Stimulated activated naive B cell treated with anti-CD40 and anti-IgM and Interleukin-4, amounts not matched to agents 10 μg/mL and 1 μg/mL and 100 μg/mL, for 72 hours (primary cell): ENCODE measurements around the gene RHOBTB1.
"Not testable (repeated sequence)": the region's sequence is repeated elsewhere in the genome, so short reads cannot be mapped to it uniquely, and the experiment has no call there.

Source experiments
- ATAC-seq, 2 donors: fragments of 150-1000 bp; cut with Tn5 transposase; replicated peaks; 2 replicates each; pipeline ENCODE4 v1.10.0; 2021; ENCODE audit warnings: moderate library complexity in 1 of 2
- DNase-seq: peaks from one replicate; pipeline ENCODE4 v3.0.0; 2021
- H3K27ac Mint-ChIP-seq: one replicate; pipeline ENCODE4 v1.8.0; 2022; ENCODE audit warnings: mild to moderate bottlenecking, mixed read lengths
- H3K27me3 Mint-ChIP-seq, 2 donors: one replicate each; pipeline ENCODE4 v1.8.0; 2022; ENCODE audit warnings: mixed read lengths in 2 of 2
- H3K36me3 Mint-ChIP-seq, 2 donors: one replicate each; pipeline ENCODE4 v1.8.0; 2022; ENCODE audit warnings: mixed read lengths in 2 of 2, mild to moderate bottlenecking in 1 of 2
- H3K4me1 Mint-ChIP-seq, 2 donors: one replicate each; pipeline ENCODE4 v1.8.0; 2022; ENCODE audit warnings: mixed read lengths in 2 of 2, mild to moderate bottlenecking in 1 of 2
- H3K4me3 Mint-ChIP-seq, 2 donors: one replicate each; pipeline ENCODE4 v1.8.0; 2022; ENCODE audit warnings: mild to moderate bottlenecking in 2 of 2, mixed read lengths in 2 of 2, moderate library complexity in 1 of 2
- H3K9me3 Mint-ChIP-seq, 2 donors: one replicate each; pipeline ENCODE4 v1.8.0; 2022; ENCODE audit warnings: mixed read lengths in 2 of 2, mild to moderate bottlenecking in 1 of 2

The RHOBTB1 gene

GRCh38 chr10:60841227-60841626 lies 102.8 kb downstream of the RHOBTB1 start:
- H3K27ac Mint-ChIP-seq, H3K9me3 Mint-ChIP-seq, H3K4me1 Mint-ChIP-seq, H3K27me3 Mint-ChIP-seq, ATAC-seq, DNase-seq, H3K36me3 Mint-ChIP-seq, H3K4me3 Mint-ChIP-seq: not testable (repeated sequence)

DNA sequence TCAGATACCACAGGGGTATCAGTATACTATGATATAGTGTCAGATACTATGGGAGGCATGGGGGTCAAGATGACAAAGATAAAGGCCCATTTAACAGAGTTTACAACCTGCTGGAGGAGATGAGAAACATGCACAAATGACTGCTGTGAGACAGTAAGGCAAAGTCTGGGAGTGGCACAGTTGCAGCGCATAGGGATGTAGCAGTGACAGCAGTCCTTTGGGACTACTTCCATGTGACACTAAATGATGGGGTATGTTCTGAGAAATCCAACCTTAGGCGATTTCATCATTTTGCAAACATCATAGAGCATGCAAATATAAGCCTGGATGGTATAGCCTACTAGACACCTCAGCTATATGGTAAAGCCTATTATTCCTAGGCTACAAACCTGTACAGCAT lies 108.9 kb downstream of the RHOBTB1 start:
- Mint-ChIP-seq H3K9me3 (no peaks in the 10 kb centered on the region), H3K27me3 (no peaks in the 10 kb centered on the region), H3K4me3 (no peak overlapping the region), H3K36me3 (no peaks in the 10 kb centered on the region), H3K27ac (no peak overlapping the region), H3K4me1 (no peaks in the 10 kb centered on the region)
- no peak for DNase-seq
- ATAC-seq: no peak

DNA sequence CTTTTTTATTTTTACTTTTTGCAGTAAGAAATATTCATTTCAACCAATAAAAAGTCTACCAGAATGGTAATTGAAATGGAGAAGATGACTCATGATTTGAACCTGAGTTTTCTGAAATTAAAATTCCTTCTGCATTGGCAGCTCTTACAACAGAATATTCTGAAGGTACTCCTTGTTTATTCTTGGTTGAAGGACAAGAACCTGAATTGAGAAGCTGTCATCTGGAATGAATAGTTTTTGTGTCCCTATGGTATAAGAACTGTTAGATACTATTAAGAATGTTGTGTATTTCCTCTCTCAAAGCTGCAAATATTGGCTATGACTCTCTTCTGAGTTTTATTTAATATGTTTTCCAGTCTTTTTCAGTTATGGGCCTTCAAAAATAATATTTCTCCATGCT lies 109.6 kb downstream of the RHOBTB1 start:
- ATAC-seq (no peak), DNase-seq (no peak)
- H3K27ac Mint-ChIP-seq: no peak overlapping the region
- H3K4me1 Mint-ChIP-seq: no peaks in the 10 kb centered on the region
- no peaks in the 10 kb centered on the region for H3K27me3 Mint-ChIP-seq
- H3K9me3 Mint-ChIP-seq: no peaks in the 10 kb centered on the region
- no peaks in the 10 kb centered on the region for H3K36me3 Mint-ChIP-seq
- H3K4me3 Mint-ChIP-seq: no peak overlapping the region

DNA sequence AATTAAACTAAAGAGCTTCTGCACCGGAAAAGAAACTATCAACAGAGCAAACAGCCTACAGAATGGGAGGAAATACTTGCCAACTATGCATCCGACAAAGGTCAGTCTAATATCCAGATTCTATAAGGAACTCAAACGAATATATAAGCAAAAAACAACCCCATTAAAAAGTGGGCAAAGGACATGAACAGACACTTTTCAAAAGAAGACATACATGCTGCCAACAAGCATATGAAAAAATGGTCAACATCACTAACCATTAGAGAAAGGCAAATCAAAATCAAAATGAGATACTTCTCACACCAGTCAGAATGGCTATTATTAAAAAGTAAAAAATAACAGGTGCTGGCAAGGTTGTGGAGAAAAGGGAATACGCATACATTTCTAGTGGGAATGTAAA lies 111.8 kb downstream of the RHOBTB1 start:
- DNase-seq, H3K9me3 Mint-ChIP-seq, H3K27me3 Mint-ChIP-seq, H3K27ac Mint-ChIP-seq, H3K4me1 Mint-ChIP-seq, H3K4me3 Mint-ChIP-seq, ATAC-seq, H3K36me3 Mint-ChIP-seq: not testable (repeated sequence)

DNA sequence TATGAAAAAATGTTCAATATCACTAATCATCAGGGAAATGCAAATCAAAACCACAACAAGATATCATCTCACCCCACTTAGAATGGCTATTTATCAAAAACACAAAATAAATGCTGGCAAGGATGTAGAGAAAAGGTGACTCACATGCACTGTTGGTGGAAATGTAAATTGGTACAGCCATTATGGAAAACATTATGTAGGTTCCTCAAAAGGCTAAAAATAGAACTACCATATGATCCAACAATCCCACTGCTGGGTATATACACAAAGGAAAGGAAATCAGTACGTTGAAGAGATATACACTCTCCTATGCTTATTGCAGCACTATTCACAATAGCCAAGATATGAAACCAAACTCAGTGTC lies 115.5 kb downstream of the RHOBTB1 start:
- no peaks in the 10 kb centered on the region for H3K4me1 Mint-ChIP-seq
- ATAC-seq: no peak
- H3K27me3 Mint-ChIP-seq: peaks cover 0 to 5% of the 10 kb centered on the region in 2 donors
- no peak overlapping the region for H3K4me3 Mint-ChIP-seq
- no peaks in the 10 kb centered on the region for H3K36me3 Mint-ChIP-seq
- no peak for DNase-seq
- H3K27ac Mint-ChIP-seq: no peak overlapping the region
- no peaks in the 10 kb centered on the region for H3K9me3 Mint-ChIP-seq

DNA sequence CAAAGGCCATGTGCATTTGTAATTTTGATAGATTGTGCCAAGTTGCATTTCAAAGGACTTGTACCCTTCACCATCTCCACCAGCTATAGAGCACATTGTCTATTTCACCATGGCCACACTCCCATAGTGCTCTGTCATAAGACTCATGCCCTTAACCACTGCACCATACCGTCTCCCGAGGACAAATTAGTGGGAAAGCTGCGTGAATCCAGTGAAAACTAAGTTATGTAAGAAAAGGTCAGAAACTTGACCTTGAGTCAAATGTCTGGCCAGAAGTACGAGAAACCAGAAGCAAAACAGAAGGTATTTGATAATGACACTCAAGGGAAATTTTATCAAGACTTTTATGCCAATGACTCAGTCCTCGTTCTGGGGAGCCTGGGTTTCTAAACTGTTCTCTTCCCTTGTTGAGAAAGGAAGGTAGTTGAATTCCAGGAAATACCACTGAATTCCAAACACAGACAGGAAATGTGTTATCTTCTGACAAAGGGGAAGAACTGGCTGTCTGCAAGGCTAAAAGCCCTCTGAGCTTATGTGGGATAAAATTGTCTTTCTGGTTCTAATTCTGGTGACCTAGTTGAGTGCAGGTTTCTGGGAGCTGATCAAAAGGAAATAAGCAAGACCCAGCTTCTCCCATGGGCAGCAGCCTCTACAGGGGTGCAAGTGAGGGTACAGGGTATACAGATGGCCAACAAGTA lies 116.0 kb downstream of the RHOBTB1 start:
- no peaks in the 10 kb centered on the region for H3K9me3 Mint-ChIP-seq
- ATAC-seq (no peak), DNase-seq (no peak)
- no peaks in the 10 kb centered on the region for H3K36me3 Mint-ChIP-seq
- H3K27me3 Mint-ChIP-seq: peaks cover 0 to 5% of the 10 kb centered on the region in 2 donors
- H3K4me1 Mint-ChIP-seq: no peaks in the 10 kb centered on the region
- H3K4me3 Mint-ChIP-seq: no peak overlapping the region
- H3K27ac Mint-ChIP-seq: no peak overlapping the region

GRCh38 chr10:60825520-60825919 lies 118.5 kb downstream of the RHOBTB1 start:
- no peaks in the 10 kb centered on the region for H3K9me3 Mint-ChIP-seq
- DNase-seq (no peak), ATAC-seq (no peak)
- H3K27ac Mint-ChIP-seq: no peak overlapping the region
- no peaks in the 10 kb centered on the region for H3K4me1 Mint-ChIP-seq
- peaks cover 0 to 5% of the 10 kb centered on the region in 2 donors for H3K27me3 Mint-ChIP-seq
- no peak overlapping the region for H3K4me3 Mint-ChIP-seq
- H3K36me3 Mint-ChIP-seq: no peaks in the 10 kb centered on the region

GRCh38 chr10:60823324-60823723 lies 120.7 kb downstream of the RHOBTB1 start:
- Mint-ChIP-seq H3K27me3 (peaks cover 0 to 5% of the 10 kb centered on the region in 2 donors), H3K36me3 (no peaks in the 10 kb centered on the region), H3K4me3 (no peak overlapping the region), H3K27ac (no peak overlapping the region), H3K4me1 (peaks cover 0 to 2% of the 10 kb centered on the region in 2 donors), H3K9me3 (no peaks in the 10 kb centered on the region)
- DNase-seq (no peak), ATAC-seq (no peak)

DNA sequence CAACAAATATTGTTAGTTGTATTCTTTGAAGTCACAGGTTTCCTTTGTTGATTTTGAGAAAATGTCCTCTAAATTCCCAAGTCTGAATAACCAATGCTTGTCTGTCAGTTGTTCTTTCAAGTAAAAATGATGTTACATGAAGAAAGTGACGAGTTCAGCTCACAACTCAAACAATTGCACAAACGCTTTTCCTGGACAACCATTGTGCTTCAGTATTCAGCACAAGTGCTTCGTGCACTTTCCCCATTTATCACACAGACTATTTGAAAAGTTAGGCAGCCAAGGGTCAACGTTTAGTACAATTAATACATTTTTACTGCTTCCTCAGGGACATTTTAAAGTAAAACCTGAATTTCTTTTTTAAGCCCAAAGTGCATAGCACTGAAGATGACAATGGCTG lies 121.2 kb downstream of the RHOBTB1 start:
- H3K36me3 Mint-ChIP-seq: no peaks in the 10 kb centered on the region
- H3K4me1 Mint-ChIP-seq: peaks cover 0 to 2% of the 10 kb centered on the region in 2 donors
- H3K27ac Mint-ChIP-seq: no peak overlapping the region
- no peak for DNase-seq
- no peak overlapping the region for H3K4me3 Mint-ChIP-seq
- peaks cover 0 to 2% of the 10 kb centered on the region in 2 donors for H3K27me3 Mint-ChIP-seq
- ATAC-seq: no peak
- no peaks in the 10 kb centered on the region for H3K9me3 Mint-ChIP-seq

DNA sequence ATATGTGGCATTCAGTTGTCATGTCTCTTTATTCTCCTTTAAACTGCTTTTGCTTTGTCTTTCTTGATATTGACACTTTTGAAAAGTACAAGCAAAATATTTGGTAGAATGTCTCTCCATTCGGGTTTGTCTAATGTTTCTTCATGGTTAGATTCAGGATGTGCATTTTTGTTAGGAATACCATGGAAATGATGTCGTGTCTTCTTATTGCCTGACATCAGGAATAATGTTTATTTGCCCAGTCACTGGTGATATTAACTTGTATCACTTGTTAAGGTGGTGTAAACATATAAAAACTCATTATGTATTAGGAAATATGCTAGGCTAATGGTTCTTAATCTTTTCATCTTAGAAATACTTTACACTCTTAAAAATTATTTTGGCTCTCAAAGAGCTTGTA lies 122.3 kb downstream of the RHOBTB1 start:
- no peaks in the 10 kb centered on the region for H3K27me3 Mint-ChIP-seq
- no peaks in the 10 kb centered on the region for H3K36me3 Mint-ChIP-seq
- peaks cover 2 to 8% of the 10 kb centered on the region in 2 donors for H3K4me1 Mint-ChIP-seq
- ATAC-seq (no peak), DNase-seq (no peak)
- H3K9me3 Mint-ChIP-seq: no peaks in the 10 kb centered on the region
- H3K4me3 Mint-ChIP-seq: no peak overlapping the region
- no peak overlapping the region for H3K27ac Mint-ChIP-seq

DNA sequence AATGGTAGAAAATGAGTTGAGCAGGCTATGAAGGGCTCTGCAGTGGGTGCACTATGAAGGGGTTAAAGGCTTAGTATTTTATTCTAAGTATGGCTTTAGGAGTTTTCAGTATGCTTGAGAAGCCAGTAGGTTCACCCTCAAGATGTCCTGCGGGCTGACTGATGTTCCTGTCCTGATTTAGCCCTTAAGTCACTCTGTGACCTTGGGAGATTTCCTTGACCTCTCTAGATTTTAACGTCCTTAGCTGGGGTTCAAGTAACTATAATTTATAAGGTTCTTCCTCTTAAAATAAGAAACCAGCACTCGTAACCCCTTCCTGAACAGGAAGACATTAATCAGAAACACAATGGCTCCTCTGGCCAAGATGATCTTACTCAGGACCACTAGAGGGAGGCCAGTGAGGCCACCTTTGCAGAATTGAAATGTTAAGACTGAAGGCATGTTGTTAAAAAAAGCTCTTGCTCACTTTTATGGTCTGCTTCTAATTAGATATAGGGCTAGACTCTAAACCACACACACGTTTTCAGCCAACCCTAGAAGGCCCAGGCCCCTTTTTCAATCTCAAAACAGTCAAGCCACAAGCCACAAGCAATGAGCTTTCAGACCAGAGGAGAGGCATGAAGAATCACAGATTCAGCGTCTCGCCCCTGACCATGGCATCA lies 123.8 kb downstream of the RHOBTB1 start:
- Mint-ChIP-seq H3K36me3 (no peaks in the 10 kb centered on the region), H3K27ac (no peak overlapping the region), H3K4me3 (no peak overlapping the region), H3K9me3 (no peaks in the 10 kb centered on the region), H3K4me1 (peaks cover 2 to 8% of the 10 kb centered on the region in 2 donors), H3K27me3 (no peaks in the 10 kb centered on the region)
- ATAC-seq (peak; percentile 39 to 43), DNase-seq (no peak)
